Activated CD8-positive, alpha-beta memory T cell treated with anti-CD3 and anti-CD28 coated beads for 36 hours (primary cell): ENCODE measurements around the gene SPOP. TPM values are rescaled to one million over a fixed set of nuclear protein-coding genes. Genes with fewer than 3 reads are reported as not detected.

Experiments
- CTCF ChIA-PET: fragments of 350-600 bp; sonication (Branson Sonifier 250); formaldehyde crosslinking; loops from one replicate; lab custom pipeline; 2021; ENCODE audit warnings: antibody characterized with exemption; lab: Charles Lee
- POLR2A ChIA-PET: fragments of 350-600 bp; sonication (Branson Sonifier 250); formaldehyde crosslinking; loops from one replicate; lab custom pipeline; 2021; ENCODE audit warnings: antibody characterized with exemption; lab: Charles Lee
- total RNA-seq, 2 experiments: library from RNA; stranded (reverse); gene quantifications; one replicate each; pipeline ENCODE4 v1.2.3, GENCODE V29; 2021

Gene SPOP
- total RNA-seq, 2 experiments from 2014 or later = 65.2 to 77.4 TPM

- ChIA-PET CTCF (interaction anchor here (1.1 kb wide), 1 partner anchor 14 kb away, joined by 3 read pairs; no protein-coding TSS in a partner anchor), POLR2A (no interaction called here)
These were observed 73.5 kb downstream of the SPOP start for GRCh38 chr17:49604314-49604869.

DNA sequence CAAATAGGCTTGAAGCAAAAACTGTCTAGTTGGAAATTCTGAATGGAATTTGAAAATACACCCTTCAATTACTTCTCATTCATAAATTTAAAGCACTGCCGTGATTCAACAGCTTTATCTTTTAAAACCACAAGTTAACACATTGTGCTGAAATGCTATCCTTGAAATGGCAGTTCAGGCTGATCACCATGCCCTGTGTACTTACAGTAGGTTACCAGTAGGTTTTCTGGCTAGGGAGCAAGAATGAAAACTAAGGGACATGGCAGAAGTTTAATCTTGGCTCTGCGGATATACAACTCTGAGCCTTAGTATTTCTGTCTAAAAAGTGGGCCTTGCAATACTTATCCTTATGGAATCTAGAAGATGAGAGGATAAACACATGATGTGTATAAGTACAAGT is 74.2 kb downstream of the SPOP start:
- ChIA-PET POLR2A (interaction anchor here (0.6 kb wide), 1 partner anchor 92 kb away, joined by 3 read pairs; no protein-coding TSS in a partner anchor), CTCF (interaction anchor here (1.1 kb wide), 1 partner anchor 15 kb away, joined by 3 read pairs; no protein-coding TSS in a partner anchor)

- POLR2A ChIA-PET = interaction anchor here (0.6 kb wide), 1 partner anchor 93 kb away, joined by 3 read pairs; no protein-coding TSS in a partner anchor
- CTCF ChIA-PET = no interaction called here
These were observed 74.7 kb downstream of the SPOP start for GRCh38 chr17:49603238-49603637.

- CTCF ChIA-PET = no interaction called here
These were observed 75.1 kb downstream of the SPOP start for GRCh38 chr17:49602783-49603182.

GRCh38 chr17:49600949-49601348 is 76.9 kb downstream of the SPOP start:
- ChIA-PET CTCF (no interaction called here), POLR2A (no interaction called here)

More at GRCh38 chr17:49602783-49603182, 75.1 kb downstream of the SPOP start:
- POLR2A ChIA-PET = no interaction called here

GRCh38 chr17:49598918-49599317 is 79.0 kb downstream of the SPOP start:
- CTCF ChIA-PET = no interaction called here
- POLR2A ChIA-PET = no interaction called here

DNA sequence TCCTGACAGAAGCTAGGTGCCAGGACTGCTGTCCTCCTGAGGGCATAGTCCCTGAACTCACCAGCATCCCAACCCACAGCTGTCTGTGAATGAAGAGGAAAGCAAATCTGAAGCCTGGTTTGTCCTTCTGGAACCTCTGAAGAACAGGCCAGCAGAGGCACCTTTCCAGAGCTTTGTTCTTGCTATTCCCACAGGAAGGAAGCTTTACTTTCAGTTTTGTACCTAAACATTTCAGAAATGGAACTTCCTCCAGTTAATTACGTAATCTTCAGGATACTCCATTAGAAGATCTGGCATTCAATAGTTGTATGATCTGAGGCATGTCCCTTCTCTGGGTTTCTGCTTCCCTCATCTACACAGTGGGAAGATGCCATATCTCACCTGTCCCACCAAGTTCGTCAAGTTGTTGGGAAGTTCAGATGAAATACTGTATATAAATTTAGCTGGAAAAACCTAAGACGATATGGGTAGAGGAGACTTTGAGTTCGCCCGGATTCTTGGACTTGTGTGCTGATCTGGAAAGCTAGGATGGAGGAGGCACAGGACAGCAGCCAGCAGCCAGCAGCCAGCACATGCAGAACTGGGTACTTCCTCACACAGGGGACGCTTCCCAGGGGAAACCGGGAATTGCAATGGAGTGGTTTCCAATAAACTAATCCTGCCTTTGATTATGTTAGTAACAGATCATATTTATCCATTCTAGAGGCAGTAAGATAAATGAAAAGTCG is 79.8 kb downstream of the SPOP start:
- ChIA-PET CTCF (interaction anchor here (1.4 kb wide), 1 partner anchor 22 kb away, joined by 3 read pairs; the partner anchor contains the start of gene NXPH3), POLR2A (no interaction called here)

DNA sequence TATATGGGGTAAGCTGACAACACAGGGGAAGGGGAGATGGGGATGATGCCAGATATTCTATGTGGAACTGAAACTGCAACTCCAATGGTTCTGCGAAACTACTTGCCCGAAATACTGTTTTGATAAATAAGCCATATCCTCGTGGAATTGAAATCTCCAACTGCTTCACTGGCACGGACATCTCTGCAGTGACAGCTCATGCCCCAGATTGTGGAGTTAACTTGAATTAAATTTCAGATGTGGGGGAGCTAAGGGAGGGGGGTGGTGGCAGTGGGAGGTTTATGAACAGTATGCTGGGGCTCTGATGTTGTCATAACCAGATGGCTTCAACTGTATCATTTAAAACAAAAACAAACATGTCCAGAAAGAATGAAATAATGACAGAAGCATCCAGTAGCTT is 80.5 kb downstream of the SPOP start:
- POLR2A ChIA-PET = interaction anchor here (0.6 kb wide), 1 partner anchor 90 kb away, joined by 4 read pairs; no protein-coding TSS in a partner anchor
- CTCF ChIA-PET = interaction anchor here (0.5 to 1.4 kb wide), 3 partner anchors 11 to 65 kb away, joined by 3 read pairs; partner anchors contain the start of gene NXPH3

DNA sequence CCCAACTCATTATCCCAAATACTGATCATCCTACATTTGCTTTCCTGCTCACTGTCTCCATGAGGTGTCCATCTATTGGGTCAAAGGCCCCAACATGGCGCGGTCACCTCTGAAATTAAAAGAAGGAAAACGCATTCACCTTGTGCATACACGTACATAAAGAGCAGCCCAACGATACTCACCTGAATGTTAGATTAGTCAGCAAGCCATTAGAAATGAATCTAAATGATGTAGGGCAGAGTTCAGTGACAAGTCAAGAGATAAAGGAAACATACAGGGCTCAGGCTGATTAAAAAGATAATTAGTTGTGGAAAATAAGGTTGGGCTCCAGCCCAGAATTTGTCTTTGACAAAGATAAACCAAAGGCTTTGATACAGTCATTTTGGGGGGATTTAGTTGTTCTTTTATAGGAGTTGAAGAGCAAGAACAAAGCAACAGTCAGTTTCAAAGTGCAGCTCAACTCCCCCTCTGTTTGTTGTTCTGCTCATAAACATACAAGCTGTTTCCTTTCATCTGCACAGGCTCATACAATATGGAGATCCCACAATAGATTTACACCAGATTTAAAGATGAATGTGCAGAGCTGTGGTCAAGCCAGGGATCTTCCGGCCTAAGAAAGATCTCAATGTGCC is 81.2 kb downstream of the SPOP start:
- POLR2A ChIA-PET = interaction anchor here (0.6 kb wide), 1 partner anchor 91 kb away, joined by 4 read pairs; no protein-coding TSS in a partner anchor
- CTCF ChIA-PET = interaction anchor here (0.9 to 1.2 kb wide), 2 partner anchors 12 to 99 kb away, joined by 3 read pairs; no protein-coding TSS in a partner anchor

DNA sequence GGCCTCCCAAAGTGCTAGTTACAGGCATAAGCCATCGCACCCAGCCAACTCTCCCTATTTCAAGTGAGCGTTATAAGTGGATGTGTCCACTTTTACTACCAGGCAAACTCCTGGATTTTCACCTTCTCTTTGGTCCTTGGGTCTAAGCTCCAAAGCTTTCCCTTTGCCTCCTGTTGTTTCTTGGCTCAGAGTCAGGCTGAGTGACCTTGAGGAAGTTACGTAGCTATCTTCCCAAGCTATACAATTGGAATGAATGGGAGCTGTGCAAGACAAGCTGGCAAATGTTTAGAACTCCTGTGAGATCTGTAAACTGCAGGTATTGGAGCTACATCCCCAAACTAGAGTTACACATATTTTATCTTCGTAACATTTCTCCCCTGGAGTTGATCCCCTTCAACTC is 81.9 kb downstream of the SPOP start:
- CTCF ChIA-PET = interaction anchor here (1.2 kb wide), 1 partner anchor 100 kb away, joined by 3 read pairs; no protein-coding TSS in a partner anchor
- POLR2A ChIA-PET = no interaction called here

DNA sequence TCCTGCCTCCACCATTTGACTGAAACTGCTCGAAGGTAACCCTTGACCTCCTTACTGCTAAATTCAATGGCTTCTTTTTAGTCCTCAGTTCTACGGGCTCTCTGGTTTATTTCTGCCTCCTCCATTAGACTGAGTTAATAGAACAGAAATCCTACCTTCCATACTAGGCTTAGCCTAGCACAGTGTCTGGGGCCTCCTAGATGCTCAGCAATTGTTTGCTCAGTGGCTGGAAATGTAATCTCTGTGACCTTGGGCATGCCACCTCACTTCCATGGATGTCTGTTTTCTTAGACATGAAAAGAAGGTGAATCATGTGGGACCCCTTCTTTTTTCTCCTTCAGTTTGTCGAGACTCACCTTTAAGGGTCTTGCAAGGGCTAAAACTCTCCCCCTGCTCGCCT is 82.6 kb downstream of the SPOP start:
- POLR2A ChIA-PET = no interaction called here
- CTCF ChIA-PET = no interaction called here

GRCh38 chr17:49592263-49592662 is 85.6 kb downstream of the SPOP start:
- POLR2A ChIA-PET = no interaction called here
- CTCF ChIA-PET = no interaction called here

GRCh38 chr17:49590874-49591273 is 87.0 kb downstream of the SPOP start:
- ChIA-PET POLR2A (no interaction called here), CTCF (interaction anchor here (1.0 kb wide), 1 partner anchor 11 kb away, joined by 3 read pairs; no protein-coding TSS in a partner anchor)

DNA sequence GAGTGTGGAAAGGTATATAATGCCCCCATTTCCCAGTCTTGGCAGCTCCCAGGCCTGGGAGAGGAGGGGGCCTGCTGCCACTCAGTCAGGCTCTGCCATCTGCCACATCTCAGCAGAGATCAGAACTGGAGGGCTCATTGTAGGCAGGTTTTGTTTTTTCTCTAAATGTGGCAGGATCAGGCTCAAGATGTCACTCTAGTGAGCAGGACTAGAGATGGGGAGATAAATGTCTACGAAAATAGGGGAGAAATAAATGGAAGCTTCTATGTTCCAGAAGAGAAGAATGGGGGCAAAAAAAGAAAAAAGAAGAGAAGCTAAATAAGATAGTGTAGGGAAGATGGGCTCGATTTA is 88.3 kb downstream of the SPOP start:
- POLR2A ChIA-PET = no interaction called here
- CTCF ChIA-PET = interaction anchor here (0.8 kb wide), 1 partner anchor 33 kb away, joined by 3 read pairs; no protein-coding TSS in a partner anchor

DNA sequence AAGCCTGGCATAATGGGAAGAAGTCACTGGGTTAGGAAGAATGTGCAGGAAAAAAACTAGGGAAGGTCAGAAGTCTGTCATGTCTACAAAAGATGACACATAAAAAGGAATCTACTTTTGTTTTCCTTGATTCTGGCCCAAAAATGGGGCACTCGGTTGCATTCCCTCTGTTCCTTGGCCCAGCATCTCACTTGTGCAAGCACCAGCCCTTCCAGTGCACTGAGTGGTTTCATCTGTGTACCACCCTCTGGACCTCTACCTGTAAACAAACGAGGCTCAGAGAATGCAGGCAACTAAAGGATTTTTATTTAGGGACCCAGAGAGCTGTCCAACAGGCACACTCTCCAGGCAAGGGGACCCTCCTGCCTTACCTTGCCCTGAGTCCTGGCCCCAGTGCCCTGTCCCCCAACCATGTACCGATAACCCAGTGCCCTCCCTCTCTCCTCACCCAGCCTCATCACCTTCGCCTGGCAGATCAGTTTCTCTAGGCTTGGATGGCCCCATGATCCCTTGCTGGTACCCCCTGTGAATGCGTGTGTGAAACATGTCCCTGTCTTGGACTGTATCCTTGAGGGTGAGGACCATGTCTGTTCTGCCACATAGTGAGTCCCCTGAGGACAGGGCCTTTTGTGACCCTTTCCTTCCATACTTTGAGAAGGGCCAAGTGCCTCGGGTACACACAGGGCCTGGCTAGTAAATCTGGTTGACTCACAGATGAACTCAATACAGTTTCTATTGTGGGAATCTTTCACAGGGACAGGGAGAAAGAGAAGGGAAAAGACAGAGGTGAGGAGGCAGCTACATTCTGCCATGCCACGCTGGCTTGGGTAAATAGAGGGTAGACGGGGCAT is 88.9 kb downstream of the SPOP start:
- ChIA-PET POLR2A (no interaction called here), CTCF (no interaction called here)

GRCh38 chr17:49588312-49588711 is 89.6 kb downstream of the SPOP start:
- POLR2A ChIA-PET = no interaction called here
- CTCF ChIA-PET = no interaction called here

DNA sequence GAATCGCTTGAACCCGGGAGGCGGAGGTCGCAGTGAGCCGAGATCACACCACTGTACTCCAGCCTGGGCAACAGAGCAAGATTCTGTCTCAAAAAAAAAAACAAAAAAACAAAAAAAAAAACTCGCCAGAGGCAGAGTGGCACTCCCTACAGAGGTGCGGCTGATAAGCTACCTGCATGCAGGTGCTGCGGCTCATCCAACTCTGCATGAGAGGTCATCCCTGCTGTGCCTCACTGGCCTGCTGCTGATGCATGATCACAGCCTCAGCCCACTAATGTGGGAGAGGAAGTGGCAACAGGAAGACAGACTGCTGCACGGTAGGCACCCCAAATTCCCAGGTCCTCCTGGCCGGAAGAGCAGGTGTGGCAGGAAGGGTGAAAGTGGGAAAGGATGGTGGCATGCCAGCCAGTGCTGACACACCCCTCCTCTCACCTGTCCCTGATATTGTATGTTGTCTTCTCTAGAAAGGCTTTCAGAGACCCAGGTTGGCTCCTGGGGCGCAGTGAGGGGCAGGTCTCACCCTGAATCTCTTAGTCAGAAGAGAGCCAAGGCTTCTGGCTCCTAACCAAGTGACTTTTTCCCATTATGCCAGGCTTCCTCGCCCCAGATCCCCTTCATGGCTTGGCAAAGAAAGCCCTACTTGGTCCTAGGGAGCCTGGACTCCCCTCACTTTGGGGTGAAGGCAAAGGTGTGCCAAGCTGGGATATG is 90.4 kb downstream of the SPOP start:
- CTCF ChIA-PET = interaction anchor here (0.7 to 1.2 kb wide), 2 partner anchors 12 to 107 kb away, joined by 3 read pairs; partner anchors contain the start of gene NXPH3
- POLR2A ChIA-PET = no interaction called here

- ChIA-PET POLR2A (no interaction called here), CTCF (no interaction called here)
These were observed 92.4 kb downstream of the SPOP start for GRCh38 chr17:49585422-49586027.
